Kidney (tissue), 14 donors: ENCODE data around the gene FAM83F. TPM values are rescaled to one million over a fixed set of nuclear protein-coding genes. Genes with fewer than 3 reads are reported as not detected.

ENCODE experiments used
- DNase-seq, 5 donors: peaks; one replicate each; pipeline ENCODE4 v3.0.0-alpha.2; 2013 to 2020
- FAIRE-seq: peaks from 2 replicates; lab custom pipeline; 2012; peaks lifted over from hg19 to GRCh38; lab: Jason Lieb, UNC
- H3K27ac ChIP-seq, 2 donors: one replicate each; pipeline ENCODE4 v1.7.0; 2013; ENCODE audit warnings: low read depth in 2 of 2, low read length in 2 of 2, inconsistent platforms in 1 of 2
- H3K27me3 ChIP-seq: one replicate; pipeline ENCODE4 v1.7.1; 2013; ENCODE audit warnings: low read length, inconsistent platforms; ENCODE audit not compliant: control insufficient read depth, insufficient read depth
- H3K36me3 ChIP-seq, 3 donors: one replicate each; pipeline versions ENCODE4 v1.7.0 to v1.7.1; 2013; ENCODE audit warnings: low read length in 3 of 3, control low read depth in 1 of 3, inconsistent platforms in 1 of 3; ENCODE audit not compliant: insufficient read depth in 3 of 3, control insufficient read depth in 2 of 3
- H3K4me1 ChIP-seq, 3 donors: one replicate each; pipeline versions ENCODE4 v1.7.0 to v1.7.1; 2013; ENCODE audit warnings: low read length in 3 of 3, inconsistent platforms in 1 of 3, low read depth in 1 of 3; ENCODE audit not compliant: control insufficient read depth in 2 of 3, insufficient read depth in 2 of 3
- H3K4me3 ChIP-seq, 3 donors: one replicate each; pipeline versions ENCODE4 v1.7.0 to v1.8.1; 2013; ENCODE audit warnings: low read length in 3 of 3, control low read depth in 1 of 3, inconsistent platforms in 1 of 3
- H3K9ac ChIP-seq, 3 donors: one replicate each; pipeline versions ENCODE4 v1.7.0 to v1.7.1; 2013; ENCODE audit warnings: low read length in 3 of 3, control low read depth in 1 of 3, inconsistent platforms in 1 of 3
- H3K9me3 ChIP-seq, 3 donors: one replicate each; pipeline versions ENCODE4 v1.7.0 to v1.7.1; 2013; ENCODE audit warnings: low read length in 3 of 3, control low read depth in 1 of 3, inconsistent platforms in 1 of 3; ENCODE audit not compliant: control insufficient read depth in 2 of 3, insufficient read depth in 1 of 3
- intact Hi-C: fragments of 100-400 bp; cut with DNase I; formaldehyde crosslinking; loops from one replicate; pipeline ENCODE4 v1.11.1; 2022
- polyA plus RNA-seq: library from polyadenylated mRNA; stranded (reverse); fragments of 350-450 nt; fragmentation: Illumina TruSeq; extraction: RNeasy Lipid Tissue Mini Kit (QIAGEN cat#74804); gene quantifications from one replicate; pipeline ENCODE4 v1.2.3, GENCODE V29; 2014; ENCODE audit warnings: low read depth, low replicate concordance; ENCODE audit not compliant: insufficient read depth
- total RNA-seq: library from RNA; stranded (reverse); fragmentation: NEBNext Ultra II Directional; extraction: Animal tissue kit (Norgen Biotek cat#: 25700); gene quantifications from one replicate; pipeline ENCODE4 v1.2.1, GENCODE V29; 2021
- TF ChIP-seq, protein P1 (sequence below): IDR thresholded peaks from 3 replicates; pipeline ENCODE4 v1.5.1; 2012; ENCODE audit warnings: mild to moderate bottlenecking, moderate library complexity, borderline replicate concordance; ENCODE audit not compliant: insufficient read depth; ENCODE audit errors: extremely low read depth
- donor health status: control.
- donor health status: control.
- donor health status: control.
- donor health status: control.
- donor health status: control.
- donor health status: DM: yes; HTN: yes; CAD: no.
- donor health status: Normal renal cell carcinoma (clear cell type).

Gene FAM83F
- total and polyA plus RNA-seq, 2 donors from 2014 or later: 6.8 to 13.1 TPM

- TF ChIP-seq, protein P1, sequence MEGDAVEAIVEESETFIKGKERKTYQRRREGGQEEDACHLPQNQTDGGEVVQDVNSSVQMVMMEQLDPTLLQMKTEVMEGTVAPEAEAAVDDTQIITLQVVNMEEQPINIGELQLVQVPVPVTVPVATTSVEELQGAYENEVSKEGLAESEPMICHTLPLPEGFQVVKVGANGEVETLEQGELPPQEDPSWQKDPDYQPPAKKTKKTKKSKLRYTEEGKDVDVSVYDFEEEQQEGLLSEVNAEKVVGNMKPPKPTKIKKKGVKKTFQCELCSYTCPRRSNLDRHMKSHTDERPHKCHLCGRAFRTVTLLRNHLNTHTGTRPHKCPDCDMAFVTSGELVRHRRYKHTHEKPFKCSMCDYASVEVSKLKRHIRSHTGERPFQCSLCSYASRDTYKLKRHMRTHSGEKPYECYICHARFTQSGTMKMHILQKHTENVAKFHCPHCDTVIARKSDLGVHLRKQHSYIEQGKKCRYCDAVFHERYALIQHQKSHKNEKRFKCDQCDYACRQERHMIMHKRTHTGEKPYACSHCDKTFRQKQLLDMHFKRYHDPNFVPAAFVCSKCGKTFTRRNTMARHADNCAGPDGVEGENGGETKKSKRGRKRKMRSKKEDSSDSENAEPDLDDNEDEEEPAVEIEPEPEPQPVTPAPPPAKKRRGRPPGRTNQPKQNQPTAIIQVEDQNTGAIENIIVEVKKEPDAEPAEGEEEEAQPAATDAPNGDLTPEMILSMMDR: no peak
- Histone ChIP-seq H3K9me3 (no peaks in the 10 kb centered on the region), H3K36me3 (peaks cover 0 to 3% (median 2%) of the 10 kb centered on the region in 3 donors), H3K27ac (no peak overlapping the region), H3K9ac (no peak overlapping the region), H3K27me3 (no peaks in the 10 kb centered on the region), H3K4me3 (no peak overlapping the region), H3K4me1 (peaks cover 0 to 4% (median 3%) of the 10 kb centered on the region in 3 donors)
- DNase-seq (peak in 1 of 5 donors; percentile 53), FAIRE-seq (no peak)
- intact Hi-C loops: loop anchor here (10.0 kb wide), 1 partner anchor 486 kb away; the partner anchor contains the start of gene RPS19BP1
Measured at GRCh38 chr22:40020956-40021355, 26.2 kb downstream of the FAM83F start.

GRCh38 chr22:40021401-40022000 lies 26.7 kb downstream of the FAM83F start:
- FAIRE-seq (no peak), DNase-seq (peak in 1 of 5 donors; percentile 68)
- Histone ChIP-seq H3K27me3 (no peaks in the 10 kb centered on the region), H3K9me3 (no peaks in the 10 kb centered on the region), H3K36me3 (peaks cover 0 to 3% (median 2%) of the 10 kb centered on the region in 3 donors), H3K9ac (no peak overlapping the region), H3K27ac (no peak overlapping the region), H3K4me3 (no peak overlapping the region), H3K4me1 (peaks cover 0 to 4% (median 3%) of the 10 kb centered on the region in 3 donors)
- intact Hi-C loops: loop anchor here (10.0 kb wide), 1 partner anchor 487 kb away; the partner anchor contains the start of gene RPS19BP1
- TF ChIP-seq, protein P1: no peak

DNA sequence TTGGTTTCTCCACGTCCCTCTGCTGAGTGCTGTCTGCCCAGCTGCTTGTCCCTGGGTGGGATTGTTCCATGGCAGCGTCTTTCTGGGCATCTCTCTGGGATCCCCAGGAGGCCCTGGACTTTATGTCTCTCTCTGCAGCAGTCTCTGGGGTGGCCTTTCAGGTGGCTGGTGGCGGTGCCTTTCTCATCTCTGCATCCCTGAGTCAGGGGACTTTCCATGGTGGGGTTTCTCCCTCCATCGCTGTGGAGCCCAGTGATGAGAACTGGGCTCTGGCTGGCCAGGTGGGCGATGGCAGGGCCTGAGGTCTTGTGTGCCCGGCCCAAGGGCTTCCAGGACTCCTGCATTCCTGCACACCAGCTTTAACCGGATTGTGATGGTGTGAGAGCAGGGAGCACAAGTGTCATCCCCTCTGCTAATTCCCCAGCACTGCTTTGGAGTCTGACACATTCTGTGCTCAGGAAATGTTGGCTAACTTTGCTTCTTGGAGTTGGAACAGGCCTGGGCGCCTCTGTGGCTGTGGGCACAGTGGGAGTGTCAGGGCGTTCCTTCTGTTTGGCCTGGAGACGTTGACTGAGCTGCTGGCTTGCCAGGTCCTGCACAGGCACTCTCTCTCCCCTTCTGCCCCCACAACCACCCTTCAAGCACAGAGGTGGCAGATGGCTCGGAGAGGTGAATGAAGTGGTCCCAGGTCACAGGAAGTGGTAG lies 27.9 kb downstream of the FAM83F start:
- Histone ChIP-seq H3K9ac (no peak overlapping the region), H3K9me3 (no peaks in the 10 kb centered on the region), H3K27ac (no peak overlapping the region), H3K4me1 (peaks cover 0 to 4% (median 0%) of the 10 kb centered on the region in 3 donors), H3K4me3 (no peak overlapping the region), H3K27me3 (no peaks in the 10 kb centered on the region), H3K36me3 (peaks cover 0 to 3% (median 2%) of the 10 kb centered on the region in 3 donors)
- DNase-seq: peak in 1 of 5 donors; percentile 43
- FAIRE-seq: no peak
- intact Hi-C loops: loop anchor here (10.0 kb wide), 1 partner anchor 488 kb away; the partner anchor contains the start of gene RPS19BP1
- TF ChIP-seq, protein P1: no peak
